H1 (cell line): Measurements from ENCODE around the gene COL20A1. TPM values are rescaled to one million over a fixed set of nuclear protein-coding genes. Genes with fewer than 3 reads are reported as not detected.

ENCODE experiments used
- CTCF ChIA-PET: fragments of 300-600 bp; sonication (Branson Sonifier 250); formaldehyde crosslinking; loops from one replicate; lab custom pipeline; 2021; ENCODE audit not compliant: partially characterized antibody; lab: Charles Lee
- POLR2A ChIA-PET: fragments of 300-600 bp; sonication (Branson Sonifier 250); formaldehyde crosslinking; loops from one replicate; lab custom pipeline; 2021; ENCODE audit warnings: inconsistent platforms; ENCODE audit not compliant: partially characterized antibody; lab: Charles Lee
- DNase-seq, 2 experiments: peaks; one replicate each; pipeline versions ENCODE4 v3.0.0 to v3.0.0-alpha.2; 2010 to 2022; ENCODE audit warnings: low spot score in 2 of 2, low read depth in 1 of 2, mixed read lengths in 1 of 2
- FAIRE-seq: peaks from 2 replicates; lab custom pipeline; 2011; peaks lifted over from hg19 to GRCh38; lab: Jason Lieb, UNC
- H2AFZ ChIP-seq: 2 replicates; pipeline ENCODE4 v1.8.1; 2012; ENCODE audit warnings: low read length, inconsistent platforms
- H2AK5ac ChIP-seq: 2 replicates; pipeline ENCODE4 v1.6.1; 2013; ENCODE audit warnings: low read depth, low read length
- H2BK120ac ChIP-seq: replicated peaks from 2 replicates; pipeline ENCODE3; 2013; ENCODE audit warnings: low read depth, low read length, inconsistent platforms
- H2BK12ac ChIP-seq: 2 replicates; pipeline ENCODE4 v1.6.1; 2013; ENCODE audit warnings: low read depth, low read length
- H2BK15ac ChIP-seq: 2 replicates; pipeline ENCODE4 v1.6.1; 2013; ENCODE audit warnings: low read length
- H2BK20ac ChIP-seq: 2 replicates; pipeline ENCODE4 v1.6.1; 2013; ENCODE audit warnings: low read length
- H2BK5ac ChIP-seq: 2 replicates; pipeline ENCODE4 v1.6.1; 2013; ENCODE audit warnings: low read depth, low read length
- H3K14ac ChIP-seq: 2 replicates; pipeline ENCODE4 v1.6.1; 2013; ENCODE audit warnings: inconsistent platforms; ENCODE audit not compliant: insufficient read length
- H3K18ac ChIP-seq: 2 replicates; pipeline ENCODE4 v1.6.1; 2013; ENCODE audit warnings: low read length; ENCODE audit errors: extremely low read depth
- H3K23ac ChIP-seq: 2 replicates; pipeline ENCODE4 v1.6.1; 2013; ENCODE audit warnings: inconsistent platforms; ENCODE audit not compliant: insufficient read length
- H3K23me2 ChIP-seq: 2 replicates; pipeline ENCODE4 v1.6.1; 2013; ENCODE audit warnings: low read depth, low read length
- H3K27ac ChIP-seq: 2 replicates; pipeline ENCODE4 v1.6.1; 2011; ENCODE audit warnings: low read depth, low read length, inconsistent platforms
- H3K27me3 ChIP-seq, 4 experiments: replicated peaks in 1 of 4; 1 replicate in 1 of 4; 2 replicates in 3 of 4; pipeline versions ENCODE4 v1.6.1 to v1.8.1; 2011 to 2013; ENCODE audit warnings: low read length in 3 of 4, mild to moderate bottlenecking in 3 of 4, inconsistent platforms in 2 of 4, mixed read lengths in 2 of 4, moderate library complexity in 1 of 4; ENCODE audit not compliant: control insufficient read depth in 3 of 4, insufficient read depth in 3 of 4; ENCODE audit errors: extremely low read depth in 1 of 4
- H3K36me3 ChIP-seq, 4 experiments: 2 replicates each; pipeline versions ENCODE4 v1.6.1 to v1.8.1; 2011 to 2013; ENCODE audit warnings: mild to moderate bottlenecking in 4 of 4, low read length in 3 of 4, moderate library complexity in 2 of 4, control low read depth in 1 of 4, inconsistent platforms in 1 of 4; ENCODE audit not compliant: insufficient read depth in 4 of 4, control insufficient read depth in 2 of 4
- H3K4ac ChIP-seq: replicated peaks from 2 replicates; pipeline ENCODE3; 2013; ENCODE audit warnings: low read length, low read depth, mixed read lengths, inconsistent platforms; ENCODE audit not compliant: insufficient read length
- H3K4me1 ChIP-seq, 4 experiments: replicated peaks in 1 of 4; 1 replicate in 1 of 4; 2 replicates in 3 of 4; pipeline versions ENCODE4 v1.6.1 to v1.8.1; 2011 to 2013; ENCODE audit warnings: low read length in 3 of 4, inconsistent platforms in 2 of 4, mixed read lengths in 1 of 4; ENCODE audit not compliant: insufficient read depth in 4 of 4, control insufficient read depth in 3 of 4
- H3K4me2 ChIP-seq, 2 experiments: 2 replicates each; pipeline versions ENCODE4 v1.6.1 to v1.8.1; 2011 to 2013; ENCODE audit warnings: low read depth in 2 of 2, low read length in 2 of 2, control low read depth in 1 of 2, inconsistent platforms in 1 of 2, mild to moderate bottlenecking in 1 of 2; ENCODE audit not compliant: insufficient read depth in 1 of 2
- H3K4me3 ChIP-seq, 4 experiments: fragments of 200-600, 300-600 bp in 1 of 4; sonication (generic), shearing (Covaris generic), sonication (Bioruptor Twin) in 1 of 4; 2 replicates each; pipeline versions ENCODE4 v1.5.1 to v1.8.1; 2011 to 2016; ENCODE audit warnings: low read length in 4 of 4, low read depth in 3 of 4, control low read depth in 2 of 4, inconsistent platforms in 2 of 4, mild to moderate bottlenecking in 2 of 4, mixed read lengths in 1 of 4, moderate library complexity in 1 of 4; ENCODE audit not compliant: insufficient read depth in 2 of 4; ENCODE audit errors: extremely low read depth in 1 of 4
- H3K56ac ChIP-seq: replicated peaks from 2 replicates; pipeline ENCODE3; 2013; ENCODE audit warnings: low read depth, mild to moderate bottlenecking, mixed read lengths, low read length, inconsistent platforms; ENCODE audit not compliant: insufficient read length
- H3K79me1 ChIP-seq: 2 replicates; pipeline ENCODE4 v1.6.1; 2013; ENCODE audit warnings: low read depth, low read length, control low read depth
- H3K79me2 ChIP-seq, 2 experiments: 2 replicates each; pipeline versions ENCODE4 v1.6.1 to v1.8.1; 2012 to 2013; ENCODE audit warnings: low read length in 2 of 2, mild to moderate bottlenecking in 2 of 2, inconsistent platforms in 1 of 2; ENCODE audit not compliant: insufficient read depth in 2 of 2, control insufficient read depth in 1 of 2
- H3K9ac ChIP-seq, 4 experiments: replicated peaks in 1 of 4; 1 replicate in 1 of 4; 2 replicates in 3 of 4; pipeline versions ENCODE4 v1.6.1 to v1.8.1; 2011 to 2013; ENCODE audit warnings: low read depth in 3 of 4, low read length in 3 of 4, control low read depth in 2 of 4, mild to moderate bottlenecking in 2 of 4, moderate library complexity in 2 of 4, inconsistent platforms in 1 of 4; ENCODE audit errors: extremely low read depth in 1 of 4
- H3K9me3 ChIP-seq, 2 experiments: 2 replicates each; pipeline versions ENCODE4 v1.6.1 to v1.8.1; 2012 to 2013; ENCODE audit warnings: mild to moderate bottlenecking in 2 of 2, moderate library complexity in 2 of 2, control low read depth in 1 of 2, inconsistent platforms in 1 of 2, low read depth in 1 of 2, low read length in 1 of 2, mixed read lengths in 1 of 2; ENCODE audit not compliant: insufficient read depth in 2 of 2
- H4K20me1 ChIP-seq, 2 experiments: replicated peaks in 1 of 2; 2 replicates each; pipeline versions ENCODE3 to v1.8.1; 2011 to 2013; ENCODE audit warnings: inconsistent platforms in 2 of 2, low read length in 2 of 2, mild to moderate bottlenecking in 1 of 2; ENCODE audit not compliant: insufficient read depth in 2 of 2, control insufficient read depth in 1 of 2
- H4K5ac ChIP-seq: 2 replicates; pipeline ENCODE4 v1.6.1; 2013; ENCODE audit warnings: low read length, low read depth, mixed read lengths, inconsistent platforms; ENCODE audit not compliant: insufficient read length
- H4K8ac ChIP-seq: 2 replicates; pipeline ENCODE4 v1.8.0; 2013; ENCODE audit warnings: mild to moderate bottlenecking, moderate library complexity, low read length, inconsistent platforms; ENCODE audit not compliant: insufficient read depth; ENCODE audit errors: extremely low read depth
- H4K91ac ChIP-seq: replicated peaks from 2 replicates; pipeline ENCODE3; 2013; ENCODE audit warnings: low read length, mixed read lengths, inconsistent platforms; ENCODE audit not compliant: insufficient read length
- EZH2 ChIP-seq: fragments of 200-600 bp; sonication (generic); IDR thresholded peaks from 2 replicates; pipeline ENCODE4 v1.7.1; 2012; ENCODE audit warnings: low read depth, mild to moderate bottlenecking, moderate library complexity, low read length, inconsistent platforms; ENCODE audit not compliant: severe bottlenecking
- ZNF274 ChIP-seq: IDR thresholded peaks from 2 replicates; pipeline ENCODE4 v1.7.0; 2012; ENCODE audit warnings: low read length, borderline replicate concordance; ENCODE audit errors: extremely low read depth
- WGBS, 2 experiments: shearing (Covaris generic) in 1 of 2; methylation state at CpG; one replicate each; pipeline versions ENCODE4 v1.1.6 to v1.1.7; 2013 to 2015; ENCODE audit warnings: low lambda C conversion rate in 2 of 2, mixed read lengths in 2 of 2, inconsistent platforms in 1 of 2, low coverage in 1 of 2, missing lambda C conversion rate in 1 of 2; ENCODE audit not compliant: insufficient replicate concordance in 2 of 2, insufficient coverage in 1 of 2, insufficient read length in 1 of 2; ENCODE audit errors: extremely low coverage in 1 of 2, missing lambda C conversion rate in 1 of 2; 5-methylcytosine and 5-hydroxymethylcytosine counted together
- polyA plus RNA-seq, 7 experiments: library from polyadenylated mRNA; depleted of rRNA in 3 of 7; stranded (reverse) in 5 of 7; unstranded in 2 of 7; fragments of >200 nt in 5 of 7; fragments of 200-250 nt in 2 of 7; gene quantifications; 1 replicate in 5 of 7; 2 replicates in 1 of 7; 4 replicates in 1 of 7; pipeline versions ENCODE4 v1.2.1 to v1.2.3, GENCODE V29; 2011 to 2013; ENCODE audit warnings: missing spikeins in 2 of 7, mixed read lengths in 2 of 7
- total RNA-seq: library from RNA; stranded (reverse); fragmentation: NEBNext Ultra II Directional; extraction: Animal tissue kit (Norgen Biotek cat#: 25700); gene quantifications from 2 replicates; pipeline ENCODE4 v1.2.1, GENCODE V29; 2021

COL20A1 gene
- total and polyA plus RNA-seq, 2 of the 8 experiments (the other 6 are each of a cell fraction or from before 2014, with no cell fraction given): 0.19 to 0.21 TPM

DNA sequence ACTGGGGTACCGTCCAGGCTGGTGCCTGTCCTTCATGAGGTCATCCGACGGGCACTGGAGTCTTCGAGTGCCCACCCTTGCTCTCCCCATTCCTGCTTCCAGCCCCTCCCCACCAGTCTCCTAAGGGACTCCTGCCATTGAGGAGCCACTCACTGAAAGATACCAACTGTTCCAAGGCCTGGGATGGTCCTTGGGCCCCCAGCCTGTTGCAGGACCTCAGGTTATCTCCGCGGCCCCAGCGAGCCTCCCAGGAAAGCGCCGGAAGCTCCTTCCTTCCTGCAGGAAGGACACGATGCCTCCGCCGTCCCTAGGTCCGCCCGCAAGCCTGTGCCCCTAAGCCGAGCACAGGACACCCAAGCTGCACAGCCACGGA is 39.9 kb upstream of the COL20A1 start:
- peak overlapping the region; percentile 13 for H4K5ac ChIP-seq
- H3K9me3 ChIP-seq: no peaks in the 10 kb centered on the region
- peak overlapping the region; percentile 31 to 67 (median 54) for H3K4me3 ChIP-seq
- H4K91ac ChIP-seq: peak overlapping the region; percentile 59
- no peak overlapping the region for H3K9ac ChIP-seq
- peaks cover 4 to 51% (median 40%) of the 10 kb centered on the region in 4 experiments for H3K27me3 ChIP-seq
- H2BK5ac ChIP-seq: peak overlapping the region; percentile 58; the same call in 1 of the 2 replicates
- no peak overlapping the region for H3K23ac ChIP-seq
- no peaks in the 10 kb centered on the region; the same call in 1 of the 2 replicates for H3K79me1 ChIP-seq
- H2BK120ac ChIP-seq: no peak overlapping the region
- peak overlapping the region; percentile 63; the same call in 1 of the 2 replicates for H4K8ac ChIP-seq
- peak overlapping the region; percentile 35; the same call in 1 of the 2 replicates for H2AFZ ChIP-seq
- peak overlapping the region; percentile 79 to 97 for H3K4me2 ChIP-seq
- 19% methylated on average over 15 of the region's 16 CpGs; no CpG with 5 or more reads in 1 of the 2 experiments for WGBS, 2 experiments
- peaks cover 13% of the 10 kb centered on the region; the same call in 1 of the 2 replicates for H3K23me2 ChIP-seq
- no peaks in the 10 kb centered on the region for H3K79me2 ChIP-seq
- H3K4me1 ChIP-seq: peaks cover 2 to 21% (median 15%) of the 10 kb centered on the region in 4 experiments
- FAIRE-seq: no peak
- H3K4ac ChIP-seq: no peak overlapping the region
- ChIA-PET POLR2A (interaction anchor here (0.6 to 4.7 kb wide), 8 partner anchors 10 to 196 kb away, joined by 3 to 21 read pairs (median 7); partner anchors contain the start of genes ARFGAP1 and BIRC7), CTCF (interaction anchor here (0.6 to 6.8 kb wide), 13 partner anchors 9 to 574 kb away, joined by 3 to 87 read pairs (median 5); partner anchors contain the start of gene BIRC7)
- peak overlapping the region; percentile 81; the same call in 1 of the 2 replicates for H2BK15ac ChIP-seq
- H2AK5ac ChIP-seq: peak overlapping the region; percentile 77; the same call in 1 of the 2 replicates
- no peaks in the 10 kb centered on the region; a peak in 1 of 8 replicates for H3K36me3 ChIP-seq
- peak overlapping the region; percentile 75 for H2BK20ac ChIP-seq
- TF ChIP-seq EZH2 (peak; percentile 44), ZNF274 (no peak)
- H3K56ac ChIP-seq: no peak overlapping the region
- H3K18ac ChIP-seq: peak overlapping the region; percentile 78
- H4K20me1 ChIP-seq: peaks cover 0 to 4% of the 10 kb centered on the region in 2 experiments
- H3K27ac ChIP-seq: no peak overlapping the region
- no peak overlapping the region for H3K14ac ChIP-seq
- DNase-seq: no peak
- peak overlapping the region; percentile 78; the same call in 1 of the 2 replicates for H2BK12ac ChIP-seq
